SHP77 treated with DMSO at 0.1 percent for 48 hours (cell line): ENCODE data around the gene FBXL2.

Source experiments
- DNase-seq: peaks from one replicate; lab custom pipeline; 2025; lab: John Stamatoyannopoulos, UW

Gene FBXL2

DNA sequence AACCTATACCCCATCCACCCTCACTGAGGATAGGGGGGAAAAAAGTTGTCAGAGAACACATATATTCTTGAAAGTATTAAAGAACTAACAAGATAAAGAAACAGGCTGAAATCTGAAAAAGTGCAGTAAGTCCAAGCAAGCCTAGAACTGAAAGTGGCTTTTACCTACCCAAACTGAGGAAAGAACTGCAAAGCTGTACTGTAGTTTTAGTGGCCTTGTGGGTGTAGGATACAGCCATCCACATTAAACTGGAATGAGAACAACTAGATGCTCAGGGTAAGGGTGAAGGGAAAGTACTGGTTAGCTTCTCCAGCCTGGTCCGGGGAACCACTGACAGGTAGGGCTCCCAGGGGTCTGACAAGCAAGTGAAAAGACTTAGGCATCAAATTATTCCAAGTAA is 152.8 kb downstream of the FBXL2 start:
- no peak for DNase-seq

DNA sequence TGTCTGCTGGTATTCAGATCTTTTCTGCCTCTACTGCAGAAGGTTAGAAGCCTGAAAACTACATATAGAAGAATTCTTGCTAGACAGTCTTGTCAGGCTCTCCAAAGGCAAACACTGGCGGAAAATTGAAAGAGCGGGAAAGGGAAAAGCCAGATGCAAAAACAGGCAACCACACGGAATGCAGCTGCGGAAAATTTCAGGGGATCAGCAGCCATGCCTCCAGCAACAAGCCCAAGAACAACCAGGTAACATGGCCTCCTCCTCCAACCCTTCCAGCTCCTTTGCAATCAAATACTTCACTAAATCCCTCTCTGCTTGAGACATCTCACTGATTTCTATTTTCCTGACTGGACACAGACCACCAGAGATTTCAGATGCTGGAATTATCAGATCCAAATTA is 153.3 kb downstream of the FBXL2 start:
- no peak for DNase-seq

DNA sequence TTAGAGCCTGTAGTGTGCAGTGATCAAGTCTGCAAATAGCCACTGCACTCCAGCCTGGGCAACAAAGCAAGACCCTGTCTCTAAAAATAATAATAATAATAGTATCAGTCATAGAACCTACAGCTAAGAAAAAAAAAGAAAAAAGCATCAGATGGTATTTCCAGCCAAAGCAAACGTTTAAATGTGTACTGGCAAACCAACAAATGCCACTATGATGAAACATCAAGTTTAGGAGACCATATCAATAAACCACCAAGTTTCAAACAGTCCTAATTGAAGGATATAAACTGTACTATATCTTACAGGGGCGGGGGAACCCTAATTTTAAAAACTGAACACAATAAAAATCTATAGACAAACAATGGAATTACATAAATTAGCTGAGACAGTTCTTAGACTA is 156.6 kb downstream of the FBXL2 start:
- no peak for DNase-seq
